Body of pancreas (tissue), 4 donors: ENCODE measurements around the gene GRAMD4.

Experiments used
- CTCF ChIP-seq, 7 experiments: fragments of 450-650 bp in 4 of 7; fragments of 200-600 bp in 3 of 7; sonication (generic) in 3 of 7; IDR thresholded peaks; one replicate each; pipeline ENCODE4 v1.5.1; 2016 to 2019; ENCODE audit warnings: antibody characterized with exemption in 7 of 7
- POLR2A ChIP-seq, 3 donors: fragments of 450-650 bp; IDR thresholded peaks; one replicate each; pipeline ENCODE4 v1.6.1; 2016; ENCODE audit warnings: antibody characterized with exemption in 3 of 3, mild to moderate bottlenecking in 2 of 3

DNA sequence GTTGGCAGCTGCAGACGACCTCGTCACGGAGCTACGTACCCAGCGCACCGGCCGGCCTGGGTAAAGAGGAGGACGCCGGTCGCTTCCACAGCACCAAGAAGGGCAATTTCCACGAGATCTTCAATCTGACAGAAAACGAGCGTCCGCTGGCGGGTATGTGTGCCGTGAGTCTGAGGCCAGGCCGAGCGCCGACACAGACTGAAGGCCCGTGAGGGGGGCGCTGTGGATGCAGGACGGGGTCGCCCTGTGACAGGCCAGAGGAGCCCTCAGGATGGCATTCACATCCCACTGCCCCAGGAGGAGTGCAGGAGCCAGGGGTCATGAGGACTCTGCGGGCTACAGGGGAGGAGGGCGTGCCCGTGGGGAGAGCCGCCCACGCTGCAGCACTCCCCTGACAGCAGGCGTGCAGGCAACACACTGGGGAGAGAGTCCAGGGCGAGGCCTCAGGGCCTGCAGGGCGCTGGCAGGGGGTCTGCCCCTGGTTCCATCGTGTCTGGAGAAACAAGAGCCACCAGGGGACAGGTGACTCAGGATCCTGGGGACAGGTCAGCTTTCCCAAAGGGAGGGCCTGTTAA is 53.6 kb downstream of the GRAMD4 start:
- TF ChIP-seq POLR2A (IDR thresholded peaks at IDR 0.05) = no peak
- TF ChIP-seq CTCF (IDR thresholded peaks at IDR 0.05) = no peak
